Gastroesophageal sphincter (tissue), 4 donors: Measurements from ENCODE around the gene MAPK1IP1L. TPM values are rescaled to one million over a fixed set of nuclear protein-coding genes. Genes with fewer than 3 reads are reported as not detected.

Experiments
- ATAC-seq: fragments of 150-250 bp; one replicate; pipeline ENCODE4 v1.9.1; 2016; ENCODE audit warnings: mild to moderate bottlenecking, moderate library complexity
- H3K27ac ChIP-seq, 4 donors: fragments of 200-600 bp; sonication (generic) in 3 of 4; 1 replicate in 3 of 4; 2 replicates in 1 of 4; pipeline ENCODE4 v1.5.1; 2016 to 2019
- H3K27me3 ChIP-seq: fragments of 200-600 bp; sonication (generic); one replicate; pipeline ENCODE4 v1.5.1; 2019
- H3K36me3 ChIP-seq, 2 donors: fragments of 200-600 bp; sonication (generic); one replicate each; pipeline ENCODE4 v1.5.1; 2019; ENCODE audit warnings: control low read depth in 1 of 2
- H3K4me1 ChIP-seq, 3 donors: fragments of 200-600 bp; sonication (generic); 1 replicate in 2 of 3; 2 replicates in 1 of 3; pipeline ENCODE4 v1.5.1; 2016 to 2019; ENCODE audit warnings: control low read depth in 2 of 3
- H3K4me3 ChIP-seq, 2 donors: fragments of 200-600 bp; sonication (generic); one replicate each; pipeline ENCODE4 v1.5.1; 2019; ENCODE audit warnings: mild to moderate bottlenecking in 1 of 2, moderate library complexity in 1 of 2
- H3K9me3 ChIP-seq, 3 donors: fragments of 200-600 bp; sonication (generic); one replicate each; pipeline ENCODE4 v1.5.1; 2017 to 2019; ENCODE audit warnings: control low read depth in 2 of 3
- CTCF ChIP-seq, 4 experiments: fragments of 200-600 bp in 2 of 4; fragments of 450-650 bp in 2 of 4; sonication (generic) in 1 of 4; IDR thresholded peaks; one replicate each; pipeline ENCODE4 v1.5.1; 2017 to 2019; ENCODE audit warnings: antibody characterized with exemption in 4 of 4, mild to moderate bottlenecking in 2 of 4, moderate library complexity in 2 of 4
- EP300 ChIP-seq: sonication (generic); formaldehyde crosslinking; IDR thresholded peaks from one replicate; pipeline ENCODE4 v1.6.1; 2017; ENCODE audit warnings: antibody characterized with exemption, mild to moderate bottlenecking
- POLR2A ChIP-seq, 2 donors: fragments of 450-650 bp; IDR thresholded peaks; one replicate each; pipeline ENCODE4 v1.6.1; 2017; ENCODE audit warnings: antibody characterized with exemption in 2 of 2, mild to moderate bottlenecking in 2 of 2, moderate library complexity in 1 of 2
- POLR2AphosphoS5 ChIP-seq: sonication (generic); formaldehyde crosslinking; IDR thresholded peaks from one replicate; pipeline ENCODE4 v1.6.1; 2017; ENCODE audit warnings: antibody characterized with exemption
- WGBS, 2 donors: methylation state at CpG; one replicate each; pipeline ENCODE4 v1.1.5; 2018; ENCODE audit warnings: low coverage in 1 of 2; 5-methylcytosine and 5-hydroxymethylcytosine counted together
- total RNA-seq, 4 donors: library from RNA; depleted of rRNA; stranded (reverse); fragments of >200 nt; gene quantifications; one replicate each; pipeline ENCODE4 v1.1.0, GENCODE V29; 2016

MAPK1IP1L gene
- total RNA-seq, 4 donors from 2014 or later = 65.5 to 92.3 (median 73.5) TPM

- Histone ChIP-seq H3K4me1 (peaks cover 9 to 62% (median 18%) of the 10 kb centered on the region in 3 donors), H3K9me3 (no peaks in the 10 kb centered on the region), H3K27me3 (no peaks in the 10 kb centered on the region), H3K4me3 (no peak overlapping the region), H3K27ac (peak overlapping the region in 3 of 4 donors; percentile 57 to 65 (median 60)), H3K36me3 (no peaks in the 10 kb centered on the region)
- 100% methylated on average over 1 of the region's 1 CpG; no CpG with 5 or more reads in 1 of the 2 donors for WGBS, 2 donors
- no peak for TF ChIP-seq POLR2A (IDR thresholded peaks at IDR 0.05)
- TF ChIP-seq CTCF (IDR thresholded peaks at IDR 0.05) = no peak
- TF ChIP-seq EP300 = no peak
- TF ChIP-seq POLR2AphosphoS5 = no peak
- ATAC-seq = no peak
Measured at GRCh38 chr14:55098561-55098898, 47.1 kb downstream of the MAPK1IP1L start.

GRCh38 chr14:55099756-55100155 is 48.3 kb downstream of the MAPK1IP1L start:
- no peaks in the 10 kb centered on the region for H3K36me3 ChIP-seq
- peak; percentile 46 for ATAC-seq
- WGBS, 2 donors = 24 to 25% methylated on average over 1 to 2 of the region's 2 CpGs
- H3K27me3 ChIP-seq = no peaks in the 10 kb centered on the region
- peaks cover 9 to 71% (median 28%) of the 10 kb centered on the region in 3 donors for H3K4me1 ChIP-seq
- H3K9me3 ChIP-seq = no peaks in the 10 kb centered on the region
- TF ChIP-seq CTCF (IDR thresholded peaks at IDR 0.05) = no peak
- peak; percentile 83 for TF ChIP-seq POLR2AphosphoS5
- H3K4me3 ChIP-seq = no peak overlapping the region
- H3K27ac ChIP-seq = peak overlapping the region; percentile 24 to 65 (median 60)

GRCh38 chr14:55101698-55102097 is 50.3 kb downstream of the MAPK1IP1L start:
- Histone ChIP-seq H3K36me3 (no peaks in the 10 kb centered on the region), H3K27me3 (no peaks in the 10 kb centered on the region), H3K4me1 (peaks cover 9 to 86% (median 28%) of the 10 kb centered on the region in 3 donors), H3K9me3 (no peaks in the 10 kb centered on the region), H3K4me3 (no peak overlapping the region), H3K27ac (peak overlapping the region; percentile 58 to 94 (median 92))
- TF ChIP-seq POLR2AphosphoS5 (no peak), EP300 (no peak), CTCF (IDR thresholded peaks at IDR 0.05) (no peak), POLR2A (IDR thresholded peaks at IDR 0.05) (no peak)
- 88 to 92% methylated on average over 5 of the region's 5 CpGs for WGBS, 2 donors
- ATAC-seq = no peak

GRCh38 chr14:55102141-55102621 is 50.7 kb downstream of the MAPK1IP1L start:
- Histone ChIP-seq H3K4me3 (no peak overlapping the region), H3K9me3 (no peaks in the 10 kb centered on the region), H3K4me1 (peaks cover 9 to 90% (median 30%) of the 10 kb centered on the region in 3 donors), H3K27ac (peak overlapping the region; percentile 86 to 94 (median 92)), H3K27me3 (no peaks in the 10 kb centered on the region), H3K36me3 (no peaks in the 10 kb centered on the region)
- TF ChIP-seq CTCF (IDR thresholded peaks at IDR 0.05) (no peak), POLR2AphosphoS5 (peak; percentile 98)
- ATAC-seq = peak; percentile 84
- 1 to 5% methylated on average over 7 of the region's 7 CpGs for WGBS, 2 donors

- H3K36me3 ChIP-seq = no peaks in the 10 kb centered on the region
- H3K9me3 ChIP-seq = no peaks in the 10 kb centered on the region
- ATAC-seq = peak; percentile 82
- H3K4me1 ChIP-seq = peaks cover 9 to 91% (median 38%) of the 10 kb centered on the region in 3 donors
- no peak for TF ChIP-seq CTCF (IDR thresholded peaks at IDR 0.05)
- TF ChIP-seq POLR2AphosphoS5 = peak; percentile 96
- peak overlapping the region; percentile 86 to 94 (median 92) for H3K27ac ChIP-seq
- no peak overlapping the region for H3K4me3 ChIP-seq
- 19 to 67% methylated on average over 1 to 10 of the region's 13 CpGs for WGBS, 2 donors
- H3K27me3 ChIP-seq = no peaks in the 10 kb centered on the region
Measured at GRCh38 chr14:55103005-55103640, 51.7 kb downstream of the MAPK1IP1L start.
